HCT116 (cell line): ENCODE measurements around the gene SERINC5. TPM values are rescaled to one million over a fixed set of nuclear protein-coding genes. Genes with fewer than 3 reads are reported as not detected.

Source experiments
- ATAC-seq: fragments of 200-7000 bp; cut with Tn5 transposase; 2 replicates; pipeline ENCODE4 v1.9.1; 2020; ENCODE audit warnings: mild to moderate bottlenecking, moderate library complexity
- BruUV-seq: library from RNA; stranded (reverse); fragments of 400-500 nt; replicated peaks from 2 replicates; lab custom pipeline; 2021; lab: Mats Ljungman, UMichigan
- CTCF ChIA-PET: fragments of 300-600 bp; sonication (Branson Sonifier 250); formaldehyde crosslinking; loops from one replicate; lab custom pipeline; 2021; ENCODE audit warnings: antibody characterized with exemption; lab: Charles Lee
- POLR2A ChIA-PET: fragments of 300-600, 350-600 bp; sonication (Branson Sonifier 250); formaldehyde crosslinking; loops from one replicate; lab custom pipeline; 2021; ENCODE audit warnings: antibody characterized with exemption; lab: Charles Lee
- RAD21 ChIA-PET, 2 experiments: fragments of 300-600 bp; sonication (Branson Sonifier 250); formaldehyde crosslinking; loops; one replicate each; lab custom pipeline; 2023; ENCODE audit warnings: low total read pairs in 2 of 2; ENCODE audit not compliant: uncharacterized antibody in 2 of 2, unreplicated experiment in 2 of 2, low non-redundant PET in 1 of 2; lab: Charles Lee
- DNase-seq: peaks from one replicate; pipeline ENCODE4 v3.0.0-alpha.2; 2010; ENCODE audit warnings: low read depth, low spot score
- H2AFZ ChIP-seq: fragments of 200-600 bp; shearing (Covaris generic), sonication (generic); 2 replicates; pipeline ENCODE4 v1.6.1; 2017; ENCODE audit warnings: low read depth, mixed run types, mixed read lengths, antibody characterized with exemption, low read length; ENCODE audit not compliant: poor library complexity, severe bottlenecking
- H3K27ac ChIP-seq: 2 replicates; pipeline ENCODE4 v1.5.1; 2012; ENCODE audit warnings: low read depth, low read length
- H3K27me3 ChIP-seq: fragments of 200-600 bp; sonication (generic); 2 replicates; pipeline ENCODE4 v1.6.1; 2016; ENCODE audit warnings: mixed run types, low read length, mixed read lengths; ENCODE audit not compliant: insufficient read depth
- H3K36me3 ChIP-seq, 2 experiments: fragments of 200-500 bp in 1 of 2; fragments of 200-600 bp in 1 of 2; sonication (Bioruptor generic) in 1 of 2; sonication (generic) in 1 of 2; 2 replicates each; pipeline versions ENCODE4 v1.5.1 to v1.6.1; 2014 to 2016; ENCODE audit warnings: low read length in 2 of 2, inconsistent platforms in 1 of 2, mixed read lengths in 1 of 2, mixed run types in 1 of 2; ENCODE audit not compliant: insufficient read depth in 2 of 2, control insufficient read depth in 1 of 2
- H3K4me1 ChIP-seq, 2 experiments: fragments of 200-600 bp in 1 of 2; sonication (generic) in 1 of 2; 2 replicates each; pipeline versions ENCODE4 v1.5.1 to v1.6.1; 2012 to 2017; ENCODE audit warnings: low read length in 2 of 2, inconsistent platforms in 1 of 2, mild to moderate bottlenecking in 1 of 2, mixed read lengths in 1 of 2, mixed run types in 1 of 2, moderate library complexity in 1 of 2; ENCODE audit not compliant: insufficient read depth in 2 of 2, control insufficient read depth in 1 of 2
- H3K4me2 ChIP-seq: fragments of 200-600 bp; sonication (generic); 2 replicates; pipeline ENCODE4 v1.6.1; 2017; ENCODE audit warnings: mixed run types, low read length, mixed read lengths
- H3K4me3 ChIP-seq, 2 experiments: fragments of 200-600 bp in 1 of 2; sonication (generic) in 1 of 2; replicated peaks in 1 of 2; 2 replicates each; pipeline ENCODE4 v1.5.1; 2011 to 2016; ENCODE audit warnings: low read length in 2 of 2, control low read depth in 1 of 2, low read depth in 1 of 2, mild to moderate bottlenecking in 1 of 2, mixed read lengths in 1 of 2, mixed run types in 1 of 2
- H3K79me2 ChIP-seq: fragments of 200-600 bp; sonication (generic); 2 replicates; pipeline ENCODE4 v1.6.1; 2017; ENCODE audit warnings: mild to moderate bottlenecking, mixed run types, low read length, moderate library complexity, mixed read lengths; ENCODE audit not compliant: insufficient read depth
- H3K9ac ChIP-seq: fragments of 200-600 bp; sonication (generic); 2 replicates; pipeline ENCODE4 v1.6.1; 2016; ENCODE audit warnings: low read length, mixed read lengths
- H3K9me2 ChIP-seq: fragments of 200-600 bp; sonication (generic), shearing (Covaris generic); 2 replicates; pipeline ENCODE4 v1.6.1; 2017; ENCODE audit warnings: mixed run types, mild to moderate bottlenecking, moderate library complexity; ENCODE audit not compliant: insufficient read depth
- H3K9me3 ChIP-seq, 2 experiments: fragments of 200-500 bp in 1 of 2; fragments of 200-600 bp in 1 of 2; sonication (Bioruptor generic) in 1 of 2; sonication (generic) in 1 of 2; 2 replicates each; pipeline ENCODE4 v1.6.1; 2014 to 2017; ENCODE audit warnings: low read length in 2 of 2, mixed read lengths in 2 of 2, inconsistent platforms in 1 of 2, low read depth in 1 of 2, mild to moderate bottlenecking in 1 of 2, mixed run types in 1 of 2, moderate library complexity in 1 of 2; ENCODE audit not compliant: control insufficient read depth in 1 of 2, insufficient read depth in 1 of 2
- H4K20me1 ChIP-seq: fragments of 200-600 bp; sonication (generic), shearing (Covaris generic); 2 replicates; pipeline ENCODE4 v1.6.1; 2017; ENCODE audit warnings: mixed run types, mild to moderate bottlenecking, moderate library complexity; ENCODE audit not compliant: insufficient read depth
- CEBPB ChIP-seq: IDR thresholded peaks from 2 replicates; pipeline ENCODE4 v1.6.1; 2012; ENCODE audit warnings: low read depth
- CTCF ChIP-seq, 3 experiments: fragments of 200-600 bp in 1 of 3; sonication (generic) in 1 of 3; IDR thresholded peaks in 2 of 3; conservative IDR thresholded peaks in 1 of 3; 2 replicates each; pipeline ENCODE4 v1.5.1; 2012 to 2017; ENCODE audit warnings: low read depth in 2 of 3, low read length in 2 of 3, antibody characterized with exemption in 1 of 3, borderline replicate concordance in 1 of 3, control low read depth in 1 of 3, mild to moderate bottlenecking in 1 of 3, mixed read lengths in 1 of 3, mixed run types in 1 of 3, moderate library complexity in 1 of 3; ENCODE audit not compliant: insufficient read depth in 1 of 3
- EGR1 ChIP-seq: IDR thresholded peaks from 2 replicates; pipeline ENCODE4 v1.6.1; 2012; ENCODE audit warnings: low read depth
- JUND ChIP-seq: IDR thresholded peaks from 2 replicates; pipeline ENCODE4 v1.6.1; 2012
- POLR2AphosphoS5 ChIP-seq: IDR thresholded peaks from 2 replicates; pipeline ENCODE4 v1.6.1; 2011; ENCODE audit warnings: mild to moderate bottlenecking, low read depth, low read length, moderate library complexity
- SRF ChIP-seq: IDR thresholded peaks from 2 replicates; pipeline ENCODE4 v1.6.1; 2012; ENCODE audit warnings: low read depth
- YY1 ChIP-seq: IDR thresholded peaks from 2 replicates; pipeline ENCODE4 v1.6.1; 2011; ENCODE audit warnings: low read length, low read depth, moderate library complexity, mild to moderate bottlenecking; ENCODE audit not compliant: insufficient replicate concordance; ENCODE audit errors: extremely low read depth
- ZNF274 ChIP-seq: fragments of 200-500 bp; sonication (Bioruptor generic); IDR thresholded peaks from 2 replicates; pipeline ENCODE4 v1.6.1; 2014; ENCODE audit warnings: mild to moderate bottlenecking, low read depth, low read length, inconsistent platforms
- intact Hi-C: fragments of 100-400 bp; cut with micrococcal nuclease; formaldehyde crosslinking; loops from 2 replicates; pipeline ENCODE4 v1.10.0; 2022
- total RNA-seq: library from RNA; stranded (reverse); gene quantifications from one replicate; pipeline ENCODE4 v1.2.1, GENCODE V29; 2021; ENCODE audit not compliant: unreplicated experiment
- TF ChIP-seq, protein P1 (sequence below): IDR thresholded peaks from 2 replicates; pipeline ENCODE4 v1.6.1; 2012
- TF ChIP-seq, protein P2 (sequence below): IDR thresholded peaks from 2 replicates; pipeline ENCODE4 v1.6.1; 2011; ENCODE audit warnings: mild to moderate bottlenecking, low read length, moderate library complexity; ENCODE audit not compliant: insufficient replicate concordance; ENCODE audit errors: extremely low read depth
- TF ChIP-seq, protein P3 (sequence below): IDR thresholded peaks from 2 replicates; pipeline ENCODE4 v1.6.1; 2012
- TF ChIP-seq, protein P4 (sequence below): IDR thresholded peaks from 2 replicates; pipeline ENCODE4 v1.6.1; 2012; ENCODE audit warnings: low read depth

SERINC5 gene
- total RNA-seq, 1 experiment from 2014 or later, result 39.3 TPM

DNA sequence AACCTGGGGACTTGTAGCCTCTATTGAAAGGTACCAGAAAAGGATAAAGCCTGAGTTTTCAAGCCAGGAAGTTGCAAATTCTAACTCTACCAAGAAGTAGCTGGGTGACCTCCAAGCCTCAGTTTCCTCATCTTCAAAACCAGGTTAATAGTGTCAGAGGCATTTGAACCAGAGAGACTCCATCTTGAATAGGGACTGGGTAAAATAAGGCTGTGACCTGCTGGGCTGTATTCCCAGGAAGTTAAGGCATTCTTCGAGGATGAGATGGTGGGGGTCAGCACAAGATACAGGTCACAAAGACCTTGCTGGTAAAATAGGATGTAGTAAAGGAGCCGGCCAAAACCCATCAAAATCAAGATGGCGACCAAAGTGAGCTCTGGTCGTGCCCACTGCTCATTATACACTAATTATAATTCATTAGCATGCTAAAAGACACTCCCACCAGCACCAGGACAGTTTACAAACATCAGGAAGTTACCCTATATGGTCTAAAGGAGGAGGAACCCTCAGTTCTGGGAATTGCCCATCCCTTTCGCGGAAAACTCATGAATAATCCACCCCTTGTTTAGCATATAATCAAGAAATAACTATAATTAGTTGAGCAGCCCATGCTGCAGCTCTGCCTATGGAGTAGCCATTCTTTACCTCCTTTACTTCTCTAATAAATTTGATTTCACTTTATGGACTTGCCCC, 3.8 kb upstream of the SERINC5 start:
- intact Hi-C loops, result loop anchor here (5.0 kb wide), 1 partner anchor 167 kb away; no protein-coding TSS in a partner anchor
- no peaks in the 10 kb centered on the region for H4K20me1 ChIP-seq
- BruUV-seq, result no TSS peak
- no peak overlapping the region for H3K27ac ChIP-seq
- RAD21 ChIA-PET, result no interaction called here
- peaks cover 11 to 33% of the 10 kb centered on the region in 2 experiments for H3K4me1 ChIP-seq
- H3K9me3 ChIP-seq, result no peaks in the 10 kb centered on the region
- H2AFZ ChIP-seq, result no peak overlapping the region
- H3K27me3 ChIP-seq, result no peaks in the 10 kb centered on the region
- H3K9me2 ChIP-seq, result no peaks in the 10 kb centered on the region
- H3K4me2 ChIP-seq, result no peak overlapping the region
- POLR2A ChIA-PET, result interaction anchor here (0.9 kb wide), 1 partner anchor 12 kb away, joined by 5 read pairs; no protein-coding TSS in a partner anchor
- DNase-seq (no peak), ATAC-seq (no peak)
- CTCF ChIA-PET, result interaction anchor here (1.2 kb wide), 1 partner anchor 168 kb away, joined by 3 read pairs; no protein-coding TSS in a partner anchor
- no peak overlapping the region for H3K9ac ChIP-seq
- H3K79me2 ChIP-seq, result peaks cover 13% of the 10 kb centered on the region
- H3K4me3 ChIP-seq, result no peak overlapping the region
- H3K36me3 ChIP-seq, result no peaks in the 10 kb centered on the region
- TF ChIP-seq YY1, result no peak
- no peak for TF ChIP-seq EGR1
- TF ChIP-seq, protein P1, sequence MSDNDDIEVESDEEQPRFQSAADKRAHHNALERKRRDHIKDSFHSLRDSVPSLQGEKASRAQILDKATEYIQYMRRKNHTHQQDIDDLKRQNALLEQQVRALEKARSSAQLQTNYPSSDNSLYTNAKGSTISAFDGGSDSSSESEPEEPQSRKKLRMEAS, result no peak
- no peak for TF ChIP-seq CTCF (IDR thresholded peaks at IDR 0.05 in 2 of 3, conservative IDR thresholded peaks at IDR 0.05 in 1 of 3; ENCODE audit: borderline replicate concordance in 1 of 3, insufficient read depth in 1 of 3, low read depth in 2 of 3, low read length in 2 of 3)
- TF ChIP-seq, protein P2, sequence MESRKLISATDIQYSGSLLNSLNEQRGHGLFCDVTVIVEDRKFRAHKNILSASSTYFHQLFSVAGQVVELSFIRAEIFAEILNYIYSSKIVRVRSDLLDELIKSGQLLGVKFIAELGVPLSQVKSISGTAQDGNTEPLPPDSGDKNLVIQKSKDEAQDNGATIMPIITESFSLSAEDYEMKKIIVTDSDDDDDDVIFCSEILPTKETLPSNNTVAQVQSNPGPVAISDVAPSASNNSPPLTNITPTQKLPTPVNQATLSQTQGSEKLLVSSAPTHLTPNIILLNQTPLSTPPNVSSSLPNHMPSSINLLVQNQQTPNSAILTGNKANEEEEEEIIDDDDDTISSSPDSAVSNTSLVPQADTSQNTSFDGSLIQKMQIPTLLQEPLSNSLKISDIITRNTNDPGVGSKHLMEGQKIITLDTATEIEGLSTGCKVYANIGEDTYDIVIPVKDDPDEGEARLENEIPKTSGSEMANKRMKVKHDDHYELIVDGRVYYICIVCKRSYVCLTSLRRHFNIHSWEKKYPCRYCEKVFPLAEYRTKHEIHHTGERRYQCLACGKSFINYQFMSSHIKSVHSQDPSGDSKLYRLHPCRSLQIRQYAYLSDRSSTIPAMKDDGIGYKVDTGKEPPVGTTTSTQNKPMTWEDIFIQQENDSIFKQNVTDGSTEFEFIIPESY, result no peak
- TF ChIP-seq SRF, result no peak
- TF ChIP-seq, protein P3, sequence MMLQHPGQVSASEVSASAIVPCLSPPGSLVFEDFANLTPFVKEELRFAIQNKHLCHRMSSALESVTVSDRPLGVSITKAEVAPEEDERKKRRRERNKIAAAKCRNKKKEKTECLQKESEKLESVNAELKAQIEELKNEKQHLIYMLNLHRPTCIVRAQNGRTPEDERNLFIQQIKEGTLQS, result no peak
- TF ChIP-seq CEBPB, result no peak
- no peak for TF ChIP-seq POLR2AphosphoS5
- TF ChIP-seq, protein P4, sequence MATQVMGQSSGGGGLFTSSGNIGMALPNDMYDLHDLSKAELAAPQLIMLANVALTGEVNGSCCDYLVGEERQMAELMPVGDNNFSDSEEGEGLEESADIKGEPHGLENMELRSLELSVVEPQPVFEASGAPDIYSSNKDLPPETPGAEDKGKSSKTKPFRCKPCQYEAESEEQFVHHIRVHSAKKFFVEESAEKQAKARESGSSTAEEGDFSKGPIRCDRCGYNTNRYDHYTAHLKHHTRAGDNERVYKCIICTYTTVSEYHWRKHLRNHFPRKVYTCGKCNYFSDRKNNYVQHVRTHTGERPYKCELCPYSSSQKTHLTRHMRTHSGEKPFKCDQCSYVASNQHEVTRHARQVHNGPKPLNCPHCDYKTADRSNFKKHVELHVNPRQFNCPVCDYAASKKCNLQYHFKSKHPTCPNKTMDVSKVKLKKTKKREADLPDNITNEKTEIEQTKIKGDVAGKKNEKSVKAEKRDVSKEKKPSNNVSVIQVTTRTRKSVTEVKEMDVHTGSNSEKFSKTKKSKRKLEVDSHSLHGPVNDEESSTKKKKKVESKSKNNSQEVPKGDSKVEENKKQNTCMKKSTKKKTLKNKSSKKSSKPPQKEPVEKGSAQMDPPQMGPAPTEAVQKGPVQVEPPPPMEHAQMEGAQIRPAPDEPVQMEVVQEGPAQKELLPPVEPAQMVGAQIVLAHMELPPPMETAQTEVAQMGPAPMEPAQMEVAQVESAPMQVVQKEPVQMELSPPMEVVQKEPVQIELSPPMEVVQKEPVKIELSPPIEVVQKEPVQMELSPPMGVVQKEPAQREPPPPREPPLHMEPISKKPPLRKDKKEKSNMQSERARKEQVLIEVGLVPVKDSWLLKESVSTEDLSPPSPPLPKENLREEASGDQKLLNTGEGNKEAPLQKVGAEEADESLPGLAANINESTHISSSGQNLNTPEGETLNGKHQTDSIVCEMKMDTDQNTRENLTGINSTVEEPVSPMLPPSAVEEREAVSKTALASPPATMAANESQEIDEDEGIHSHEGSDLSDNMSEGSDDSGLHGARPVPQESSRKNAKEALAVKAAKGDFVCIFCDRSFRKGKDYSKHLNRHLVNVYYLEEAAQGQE, result no peak
- no peak for TF ChIP-seq JUND
- TF ChIP-seq ZNF274, result no peak
